HG03060 (cell line): ENCODE results near the gene ATP8A1.

ENCODE experiments used
- ATAC-seq: cut with Tn5 transposase; IDR thresholded peaks from one replicate; pipeline ENCODE4 v1.9.1; 2021; ENCODE audit warnings: low read depth, moderate number of reproducible peaks; ENCODE audit not compliant: unreplicated experiment

ATP8A1 gene

GRCh38 chr4:42578187-42578586, 78.7 kb downstream of the ATP8A1 start:
- ATAC-seq = no peak

DNA sequence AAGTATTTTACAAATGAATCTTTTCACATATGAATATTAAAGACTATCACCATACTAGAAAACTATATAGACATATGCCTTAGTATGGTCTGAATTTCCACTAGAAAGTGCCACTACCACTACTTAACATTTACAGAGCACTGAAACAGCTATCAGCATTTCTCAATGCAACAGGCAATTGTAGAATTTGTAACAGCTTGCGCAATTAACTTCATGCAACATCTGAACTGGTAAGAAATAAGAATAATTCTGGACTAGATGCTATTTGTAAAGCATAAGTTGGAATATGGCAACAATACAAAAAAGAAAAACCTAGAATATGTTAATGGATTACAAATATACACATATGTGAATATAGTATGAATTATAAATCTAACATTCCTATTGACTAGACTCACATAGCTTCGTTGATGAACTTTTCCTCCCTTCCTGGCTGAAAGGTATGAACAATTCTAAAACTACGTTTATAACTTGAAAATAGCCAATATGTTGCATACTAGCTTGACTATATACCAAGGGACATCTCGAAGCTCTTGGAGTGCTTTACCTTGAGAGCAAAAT, 82.0 kb downstream of the ATP8A1 start:
- ATAC-seq = no peak

DNA sequence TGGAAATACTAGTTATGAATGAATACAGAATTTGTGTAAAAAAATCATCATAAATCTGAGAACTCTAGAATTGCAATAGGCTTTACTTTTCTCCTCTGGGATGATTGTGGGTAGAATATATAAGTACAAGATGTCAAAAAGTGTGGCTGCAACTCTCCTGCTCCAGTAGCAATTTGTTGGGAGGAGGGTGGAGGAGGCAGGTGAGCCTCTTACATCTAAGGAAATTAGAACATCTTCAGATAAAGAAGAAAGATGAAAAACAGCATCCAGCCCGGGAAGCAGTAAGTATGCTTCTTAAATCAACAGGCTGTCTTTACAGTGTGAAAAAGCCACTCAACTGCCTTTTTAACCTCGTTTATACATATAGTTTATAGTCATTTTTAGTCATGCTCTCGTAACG, 83.7 kb downstream of the ATP8A1 start:
- ATAC-seq = no peak

DNA sequence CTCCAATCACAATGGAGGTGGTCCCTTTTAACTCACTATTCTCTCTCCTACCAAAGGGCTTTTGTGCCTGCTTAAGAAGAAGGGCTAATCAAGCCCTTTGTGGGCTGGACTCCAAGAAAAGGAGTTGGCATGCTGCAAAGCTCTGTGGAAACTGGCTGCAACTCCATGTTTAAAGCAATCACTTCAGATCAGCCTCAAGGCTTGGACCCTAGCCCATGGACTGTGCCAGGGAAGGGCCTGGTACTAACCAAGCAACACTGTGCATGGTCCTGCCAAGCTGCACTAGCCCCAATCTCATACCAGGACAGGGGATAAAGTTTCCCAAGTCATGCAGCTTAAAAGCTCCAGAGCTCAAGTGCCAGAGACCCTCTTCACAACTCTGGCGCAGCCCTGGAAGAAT, 86.7 kb downstream of the ATP8A1 start:
- ATAC-seq = no peak

DNA sequence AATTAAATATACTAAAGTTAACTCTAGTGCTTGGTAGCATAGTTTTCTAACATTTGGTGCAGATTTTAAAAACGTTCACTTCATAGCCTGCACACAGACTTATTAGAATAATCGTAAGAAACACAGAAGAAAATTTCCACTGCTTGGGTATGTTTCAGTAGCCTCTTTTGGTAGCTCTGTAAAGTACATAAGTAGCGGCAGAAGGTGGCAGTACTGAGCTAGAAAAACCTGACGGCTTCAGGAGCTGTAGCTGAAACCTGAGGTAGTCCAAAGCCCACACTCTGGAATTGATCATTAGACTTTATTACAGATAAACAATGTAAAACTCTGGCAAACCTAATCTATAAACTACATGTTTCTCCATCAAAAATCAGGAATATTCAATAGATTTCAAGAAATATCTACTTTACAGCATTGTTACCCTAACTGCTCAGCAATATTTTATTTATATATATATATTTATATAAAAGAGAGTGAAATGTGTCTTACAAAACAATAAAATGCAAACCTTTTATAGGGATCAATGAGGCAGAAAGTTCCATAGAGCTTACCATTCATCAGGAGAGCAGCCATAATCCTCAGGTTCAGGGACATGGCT, 88.2 kb downstream of the ATP8A1 start:
- peak; percentile 78 for ATAC-seq

- no peak for ATAC-seq
Measured at GRCh38 chr4:42566835-42567234, 90.1 kb downstream of the ATP8A1 start.

DNA sequence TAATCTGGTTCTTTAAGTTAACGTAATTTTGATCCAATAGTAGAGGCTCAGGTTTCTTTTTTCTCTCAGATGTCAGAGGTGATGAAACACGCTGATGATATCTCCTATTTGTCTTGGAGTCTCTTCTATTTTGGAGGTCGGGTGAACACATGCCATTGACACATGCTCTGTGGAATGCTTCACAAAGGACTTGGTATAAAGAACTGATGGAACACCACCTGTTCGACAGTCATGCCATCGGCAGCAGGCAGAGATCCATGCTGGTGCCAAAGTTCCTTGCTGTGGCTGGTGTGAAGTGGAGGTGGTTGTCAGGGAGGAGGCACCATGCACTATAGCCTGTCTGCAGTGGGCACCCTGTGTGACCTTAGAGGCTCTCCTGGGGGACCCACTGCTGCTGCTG, 94.9 kb downstream of the ATP8A1 start:
- no peak for ATAC-seq

DNA sequence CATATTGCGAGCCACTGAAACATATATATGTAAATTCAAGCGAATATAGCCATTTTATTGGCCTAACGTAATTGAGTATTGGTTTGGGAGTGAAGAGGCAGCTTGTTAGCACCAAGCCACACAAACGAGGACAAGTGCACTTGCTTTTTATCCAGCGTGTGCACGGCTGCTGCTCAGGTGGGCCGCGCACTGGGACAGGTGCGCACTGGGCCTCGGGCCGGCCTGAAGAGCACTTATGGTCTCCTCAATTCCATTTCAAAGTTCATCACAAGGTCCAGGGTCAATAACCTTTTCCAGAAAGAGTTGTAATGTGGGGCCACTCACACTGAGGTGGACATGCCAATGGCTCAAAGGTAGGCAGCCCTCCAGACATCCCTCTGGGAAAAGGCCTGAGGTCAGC, 95.9 kb downstream of the ATP8A1 start:
- no peak for ATAC-seq

DNA sequence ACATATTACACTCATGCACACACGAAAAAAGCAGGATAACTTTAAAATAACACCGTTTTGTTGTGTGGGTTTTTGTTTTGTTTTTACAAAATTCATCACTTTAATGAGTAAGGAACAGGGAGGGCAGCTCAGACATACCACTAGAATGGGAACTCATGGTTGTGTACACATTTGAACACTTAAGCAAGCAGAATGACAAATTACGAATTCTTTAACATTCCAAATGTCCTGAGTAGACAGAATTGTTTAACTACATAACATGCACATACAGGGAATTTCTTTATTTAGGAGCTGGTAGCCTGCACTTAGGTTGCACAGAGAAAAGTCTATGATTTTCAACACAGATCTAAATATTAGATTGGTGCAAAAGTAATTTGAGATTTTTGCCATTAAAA, 96.4 kb downstream of the ATP8A1 start:
- no peak for ATAC-seq

GRCh38 chr4:42558156-42558555, 98.7 kb downstream of the ATP8A1 start:
- ATAC-seq = no peak

DNA sequence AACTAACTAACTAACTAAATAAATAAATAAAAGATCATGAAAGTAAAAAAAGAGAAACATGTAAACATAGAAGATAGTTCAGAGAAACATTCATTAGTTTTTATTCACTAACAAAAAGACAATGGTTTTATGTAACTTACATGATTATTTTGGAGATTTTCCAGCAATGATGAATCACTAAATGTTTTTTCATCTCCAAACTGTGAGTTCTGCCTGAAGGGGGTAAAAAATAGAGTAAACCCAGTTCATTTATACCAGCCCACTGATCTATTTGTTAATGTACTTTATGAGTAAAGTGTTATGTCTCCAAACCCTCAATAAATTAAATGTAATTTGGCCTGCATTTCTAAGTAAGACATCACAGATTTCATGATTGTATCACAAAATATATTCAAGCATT, 101.1 kb downstream of the ATP8A1 start:
- ATAC-seq = no peak

GRCh38 chr4:42554072-42554471, 102.8 kb downstream of the ATP8A1 start:
- ATAC-seq = no peak

- ATAC-seq = no peak
Measured at GRCh38 chr4:42549896-42550295, 107.0 kb downstream of the ATP8A1 start.

- no peak for ATAC-seq
Measured at GRCh38 chr4:42547805-42548204, 109.1 kb downstream of the ATP8A1 start.

- no peak for ATAC-seq
Measured at GRCh38 chr4:42543762-42544161, 113.1 kb downstream of the ATP8A1 start.

GRCh38 chr4:42543126-42543525, 113.8 kb downstream of the ATP8A1 start:
- no peak for ATAC-seq

DNA sequence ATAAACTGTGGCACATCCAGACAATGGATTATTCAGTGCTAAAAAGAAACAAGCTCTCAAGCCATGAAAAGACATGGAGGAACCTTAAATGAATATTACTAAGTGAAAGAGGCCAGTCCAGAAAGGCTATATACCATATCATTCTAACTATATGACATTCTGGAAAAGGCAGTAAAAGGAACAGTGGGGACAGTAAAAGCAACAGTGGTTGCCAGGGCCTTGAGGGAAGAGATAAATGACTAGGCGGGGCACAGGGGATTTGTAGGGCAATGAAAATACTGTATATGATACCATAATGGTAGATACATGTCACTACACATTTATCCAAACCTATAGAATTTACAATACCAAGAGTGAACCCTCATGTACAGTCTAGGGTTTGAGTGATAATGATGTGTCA, 115.3 kb downstream of the ATP8A1 start:
- ATAC-seq = no peak

DNA sequence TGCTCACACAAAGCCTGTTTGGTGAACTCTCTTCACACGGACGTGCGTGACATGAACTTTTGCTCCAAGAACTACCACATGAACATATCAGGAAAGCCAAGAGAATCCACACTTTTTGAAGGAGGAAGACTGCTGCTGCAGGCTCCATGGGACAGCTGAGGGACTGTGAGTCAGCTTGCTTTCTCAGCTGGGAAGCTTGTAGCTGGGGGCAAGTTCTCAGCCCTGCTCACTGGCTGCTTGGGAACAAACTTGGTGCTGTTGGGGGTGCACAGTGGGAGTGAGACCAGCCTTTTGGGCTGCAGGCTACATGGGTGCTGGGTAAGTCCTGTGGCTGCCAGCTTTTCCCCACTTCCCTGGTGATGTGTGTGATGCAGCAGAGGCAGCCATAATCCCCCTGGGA, 123.9 kb downstream of the ATP8A1 start:
- no peak for ATAC-seq

- ATAC-seq = no peak
Measured at GRCh38 chr4:42531341-42532030, 125.4 kb downstream of the ATP8A1 start.

DNA sequence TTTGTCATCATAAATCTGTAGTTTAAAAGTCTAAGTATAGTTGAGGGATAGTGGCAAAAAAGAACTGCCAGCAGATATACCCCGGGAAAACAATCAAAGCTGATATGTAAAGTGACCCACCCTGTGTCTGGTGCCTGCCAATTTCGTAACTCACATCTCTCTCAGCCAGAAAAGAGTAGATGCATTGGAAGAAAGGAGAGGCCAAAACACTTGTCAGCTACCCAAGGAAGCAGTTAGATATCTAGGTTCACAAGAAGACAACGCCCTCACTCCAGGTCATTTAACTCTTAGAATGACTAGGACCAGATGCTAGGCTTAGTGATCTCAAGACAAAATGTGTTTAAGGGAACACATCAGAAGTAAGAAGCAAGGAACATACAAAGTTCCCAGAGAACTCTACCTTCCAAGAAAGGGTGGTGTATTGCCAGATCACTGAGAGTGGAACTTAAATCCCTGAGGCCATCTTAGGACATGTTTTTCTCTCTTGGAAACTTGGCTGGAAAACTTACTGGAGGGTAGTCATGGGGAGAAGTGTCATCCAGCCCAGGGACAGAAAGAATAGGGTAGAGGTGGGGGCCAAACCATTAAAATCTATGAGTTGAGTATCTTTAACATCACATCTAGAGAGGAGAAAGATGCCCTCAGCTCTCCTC, 133.7 kb downstream of the ATP8A1 start:
- ATAC-seq = no peak

DNA sequence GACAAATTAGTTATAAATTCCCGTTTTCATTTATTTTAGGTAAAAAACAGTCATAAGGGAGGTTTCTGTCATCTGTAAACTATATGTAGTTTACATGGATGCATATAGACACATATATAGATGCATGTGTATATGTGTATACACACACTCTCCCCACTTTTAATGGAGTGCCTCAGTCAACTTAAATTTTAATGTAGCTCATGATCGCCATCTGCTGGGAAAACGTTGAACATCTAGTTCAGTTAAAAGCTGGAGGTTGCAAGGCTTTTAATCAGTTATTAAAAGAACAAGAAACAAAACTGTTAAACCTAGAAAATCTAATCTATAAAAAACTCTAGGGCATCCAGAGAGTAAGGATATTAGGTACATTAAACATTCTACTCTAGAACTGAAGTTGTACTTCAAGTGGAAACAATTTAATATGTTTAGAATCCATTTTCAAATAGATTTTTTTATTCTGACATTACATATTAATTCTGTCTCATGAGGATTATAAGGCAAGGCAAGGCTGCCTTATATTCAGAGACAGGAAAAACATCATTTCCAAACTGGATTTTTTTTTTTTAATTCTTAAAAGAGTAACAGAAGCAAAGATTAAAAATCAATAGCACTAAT, 137.0 kb downstream of the ATP8A1 start:
- no peak for ATAC-seq
